HG03442 (cell line): ENCODE measurements around the gene MMUT.
"Not testable (repeated sequence)": the region's sequence is repeated elsewhere in the genome, so short reads cannot be mapped to it uniquely, and the experiment has no call there.

ENCODE experiments used
- ATAC-seq: cut with Tn5 transposase; IDR thresholded peaks from one replicate; pipeline ENCODE4 v1.9.1; 2021; ENCODE audit warnings: mild to moderate bottlenecking, moderate library complexity; ENCODE audit not compliant: unreplicated experiment

MMUT gene

DNA sequence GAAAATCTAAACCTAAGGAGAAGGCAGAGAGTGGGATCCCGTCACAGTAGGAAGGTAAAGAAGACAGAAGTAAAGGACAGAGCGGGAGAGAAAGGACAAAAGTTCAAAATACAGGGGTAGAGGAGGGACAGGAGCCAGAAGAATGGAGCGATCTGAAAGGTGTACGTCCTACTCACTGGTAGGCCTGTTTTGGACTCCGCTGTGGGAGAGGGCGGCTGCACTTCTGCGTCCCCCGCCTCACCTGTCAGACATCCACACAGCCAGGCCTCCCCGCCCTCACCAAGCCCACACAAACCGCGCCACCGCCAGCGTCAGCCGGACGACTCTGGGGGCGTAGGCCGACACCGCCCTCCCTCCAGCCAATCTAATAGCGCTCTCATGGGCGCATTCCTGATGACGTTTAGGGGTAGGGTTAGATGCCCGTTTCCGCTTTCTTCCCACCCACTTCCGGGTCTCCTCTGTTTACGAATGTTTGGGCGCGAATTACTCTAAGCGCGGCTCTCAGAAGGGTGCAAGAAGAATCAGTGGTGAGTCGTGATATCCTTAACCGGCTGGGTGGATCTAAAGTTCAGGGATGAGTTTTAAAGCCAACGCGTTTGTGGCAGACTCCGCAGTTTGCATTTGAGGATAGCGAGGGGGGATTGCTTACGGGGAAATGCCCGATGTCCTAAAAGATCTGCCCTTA lies at the start of gene MMUT, which contains the start of gene CENPQ:
MMUT (minus strand) TSS at position 327 of the 685 bp plus-strand sequence. CDS start 3,787 bp downstream, outside the sequence.
CENPQ (plus strand) TSS at position 444 of the 685 bp plus-strand sequence. CDS start 6,807 bp downstream, outside the sequence.
- peak; percentile 99 for ATAC-seq

DNA sequence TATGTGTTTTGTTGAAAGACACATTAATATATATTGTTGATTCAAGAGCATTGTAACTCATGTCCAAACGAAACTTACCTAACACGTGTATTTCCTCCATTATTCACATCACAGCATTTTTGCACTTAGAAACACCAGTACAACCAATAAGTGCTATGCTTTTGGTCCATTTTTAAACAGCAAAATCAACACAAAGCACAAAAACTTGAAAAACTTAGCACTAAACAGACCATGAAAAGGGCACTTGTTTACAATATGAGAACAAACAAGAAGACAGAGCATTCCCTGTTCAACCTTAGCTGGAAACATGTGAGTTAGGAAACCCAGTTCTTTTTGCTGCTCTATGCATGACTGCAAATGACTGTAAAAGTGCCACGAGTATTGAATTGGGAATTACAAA lies 46.3 kb upstream of the MMUT start:
- ATAC-seq = no peak

DNA sequence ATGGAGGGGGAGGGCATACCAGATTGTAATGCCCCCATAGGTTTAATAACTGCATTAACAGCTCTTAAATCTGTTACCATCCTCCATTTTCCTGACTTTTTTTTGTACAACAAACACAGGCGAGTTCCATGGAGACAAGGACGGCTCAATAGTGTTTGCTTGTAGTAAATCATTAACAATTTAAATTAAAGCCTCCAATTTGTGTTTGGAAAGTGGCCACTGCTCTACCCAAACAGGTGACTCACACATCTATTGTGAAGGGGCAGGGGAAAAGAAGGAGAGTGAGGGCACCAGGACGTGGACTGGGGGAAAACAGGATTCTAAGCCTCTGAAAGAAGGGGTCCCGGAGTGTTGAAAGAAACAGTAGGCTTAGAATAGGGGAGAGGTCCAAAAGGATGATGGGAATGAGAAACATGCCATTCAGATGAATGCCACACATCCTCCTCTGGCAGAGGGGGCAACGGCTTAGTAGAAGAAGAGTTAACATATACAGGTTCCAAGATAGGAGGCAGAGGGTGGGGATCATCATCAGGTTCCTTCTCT lies 43.6 kb upstream of the MMUT start:
- no peak for ATAC-seq

DNA sequence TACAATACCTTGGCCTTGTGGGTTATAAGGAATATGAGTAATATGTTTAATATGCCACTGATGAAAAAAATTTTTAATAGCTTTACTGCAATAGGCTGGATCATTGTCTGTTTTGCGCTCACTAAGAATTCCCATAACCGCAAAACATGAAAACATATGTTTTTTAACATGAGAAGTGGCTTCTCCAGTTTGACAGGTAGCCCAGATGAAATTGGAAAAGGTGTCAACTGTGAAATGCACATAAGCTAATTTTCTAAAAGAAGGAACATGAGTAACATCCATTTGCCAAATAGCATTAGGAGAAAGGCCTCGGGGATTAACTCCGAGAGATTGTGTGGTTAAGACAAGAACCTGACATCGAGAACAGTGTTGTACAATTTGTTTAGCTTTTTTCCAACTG lies 41.6 kb upstream of the MMUT start:
- ATAC-seq = no peak

DNA sequence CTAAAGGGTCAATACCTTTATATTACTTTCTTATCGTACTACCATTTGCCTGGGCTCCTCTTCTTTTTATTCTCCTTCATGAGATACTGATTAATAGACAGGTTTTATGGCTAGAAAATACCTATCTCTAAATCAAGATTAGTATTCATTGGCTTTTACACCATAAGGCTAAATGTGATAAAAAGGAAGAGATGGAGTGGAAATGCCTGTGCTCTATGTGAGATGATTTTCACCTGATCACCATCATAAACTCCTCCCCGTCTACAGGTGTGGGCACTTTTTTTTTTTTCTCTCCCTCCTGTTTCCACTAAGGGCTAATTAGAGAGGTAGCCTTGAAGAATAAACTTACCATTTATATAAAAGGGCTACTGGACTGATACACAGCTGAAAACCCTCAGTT lies 36.6 kb upstream of the MMUT start, which contains the start of gene GLYATL3:
GLYATL3 (plus strand) TSS at position 301 of the 400 bp plus-strand sequence. CDS start 12,068 bp downstream, outside the sequence.
- no peak for ATAC-seq

DNA sequence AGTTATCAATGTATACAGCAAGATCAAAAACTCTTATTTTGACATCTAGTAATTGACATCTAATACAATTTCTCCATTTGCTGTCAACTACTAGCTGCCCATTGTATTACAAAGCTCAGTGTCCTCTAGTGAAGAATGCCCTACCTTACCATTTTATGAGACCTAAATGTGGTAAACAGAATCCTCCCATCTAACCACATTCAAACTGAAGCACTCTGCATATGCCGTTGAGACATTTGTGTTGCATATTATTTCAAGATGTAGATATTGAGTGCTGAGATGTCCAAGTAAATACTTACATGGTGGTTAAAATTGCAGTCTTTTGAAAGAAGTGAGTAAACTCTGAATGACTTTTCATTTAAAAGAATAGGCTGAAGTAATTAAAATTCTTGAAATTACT lies 36.1 kb upstream of the MMUT start:
- ATAC-seq = no peak

DNA sequence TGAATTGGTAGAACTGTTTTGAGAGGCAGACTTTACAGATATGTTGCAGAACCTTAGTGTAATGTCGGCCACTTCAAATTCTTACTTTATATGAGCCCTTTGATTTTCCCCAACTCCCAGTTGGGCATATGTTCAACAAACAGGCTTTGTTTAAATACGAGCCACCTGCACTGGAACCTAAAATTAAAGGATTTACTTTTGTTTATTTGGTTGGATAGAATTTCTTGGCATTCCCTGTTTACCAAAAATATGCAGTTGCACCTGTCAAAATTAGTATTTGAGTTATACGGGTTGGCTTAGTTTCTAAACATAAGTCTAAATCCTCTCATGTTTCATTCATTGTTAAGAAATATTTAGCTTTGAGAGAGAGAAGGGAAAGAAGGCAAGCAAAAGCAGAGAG lies 34.3 kb upstream of the MMUT start:
- no peak for ATAC-seq

DNA sequence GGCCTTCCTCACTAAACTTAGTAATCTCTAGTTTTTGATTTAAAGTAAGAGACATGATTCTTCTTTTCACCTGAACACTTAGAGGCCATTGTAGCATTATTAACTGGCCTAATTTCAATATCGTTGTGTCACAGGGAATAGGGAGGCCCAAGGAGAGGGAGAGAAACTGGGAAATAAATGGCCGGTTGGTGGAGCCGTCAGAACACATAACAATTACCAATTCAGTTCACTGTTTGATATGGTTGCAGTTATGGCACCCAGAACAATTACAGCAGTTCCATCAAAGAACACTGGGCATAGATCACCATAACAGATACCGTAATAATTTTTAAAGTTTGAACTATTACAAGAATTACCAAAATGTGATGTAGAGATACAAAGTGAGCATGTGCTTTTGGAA lies 27.6 kb upstream of the MMUT start:
- ATAC-seq = no peak

DNA sequence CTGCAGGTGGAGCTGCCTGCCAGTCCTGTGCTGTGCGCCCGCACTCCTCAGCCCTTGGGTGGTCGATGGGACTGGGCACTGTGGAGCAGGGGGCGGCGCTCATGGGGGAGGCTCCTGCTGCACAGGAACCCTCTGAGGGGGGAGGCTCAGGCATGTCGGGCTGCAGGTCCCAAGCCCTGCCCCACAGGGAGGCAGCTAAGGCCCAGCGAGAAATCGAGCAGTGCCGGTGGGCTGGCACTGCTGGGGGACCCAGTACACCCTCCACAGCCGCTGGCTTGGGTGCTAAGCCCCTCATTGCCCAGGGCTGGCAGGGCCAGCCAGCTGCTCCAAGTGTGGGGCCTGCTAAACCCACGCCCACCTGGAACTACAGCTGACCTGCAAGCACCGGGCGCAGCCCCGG lies 20.3 kb upstream of the MMUT start:
- ATAC-seq = not testable (repeated sequence)

DNA sequence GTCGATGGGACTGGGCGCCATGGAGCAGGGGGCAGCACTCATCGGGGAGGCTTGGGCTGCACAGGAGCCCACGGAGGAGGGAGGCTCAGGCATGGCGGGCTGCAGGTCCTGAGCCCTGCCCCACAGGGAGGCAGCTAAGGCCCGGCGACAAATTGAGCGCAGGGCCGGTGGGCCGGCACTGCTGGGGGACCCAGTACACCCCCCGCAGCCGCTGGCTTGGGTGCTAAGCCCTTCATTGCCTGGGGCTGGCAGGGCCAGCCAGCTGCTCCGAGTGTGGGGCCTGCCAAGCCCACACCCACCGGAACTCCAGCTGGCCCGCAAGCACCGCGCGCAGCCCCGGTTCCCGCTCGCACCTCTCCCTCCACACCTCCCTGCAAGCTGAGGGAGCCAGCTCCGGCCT lies 18.8 kb upstream of the MMUT start:
- ATAC-seq = not testable (repeated sequence)

DNA sequence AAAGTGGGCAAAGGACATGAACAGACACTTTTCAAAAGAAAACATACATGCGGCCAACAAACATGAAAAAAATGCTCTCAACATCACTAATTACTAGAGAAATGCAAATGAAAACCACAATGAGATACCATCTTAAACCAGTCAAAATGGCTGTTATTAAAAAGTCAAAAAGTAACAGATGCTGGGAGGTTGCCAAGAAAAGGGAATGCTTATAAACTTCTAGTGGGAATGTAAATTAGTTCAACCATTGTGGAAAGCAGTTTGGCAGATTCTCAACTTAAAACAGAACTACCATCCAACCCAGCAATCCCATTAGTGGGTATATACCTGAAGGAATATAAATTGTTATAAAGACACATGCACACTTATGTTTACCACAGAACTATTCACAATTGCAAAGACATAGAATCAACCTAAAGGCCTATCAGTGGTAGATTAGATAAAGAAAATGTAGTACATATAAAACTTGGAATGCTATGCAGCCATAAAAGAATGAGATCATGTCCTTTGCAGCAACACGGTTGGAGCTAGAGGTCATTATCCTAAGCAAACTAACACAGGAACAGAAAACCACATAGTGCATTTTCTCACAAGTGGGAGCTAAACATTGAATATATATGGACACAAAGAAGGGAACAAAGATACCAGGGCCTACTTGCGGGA lies 16.4 kb upstream of the MMUT start:
- ATAC-seq = no peak

DNA sequence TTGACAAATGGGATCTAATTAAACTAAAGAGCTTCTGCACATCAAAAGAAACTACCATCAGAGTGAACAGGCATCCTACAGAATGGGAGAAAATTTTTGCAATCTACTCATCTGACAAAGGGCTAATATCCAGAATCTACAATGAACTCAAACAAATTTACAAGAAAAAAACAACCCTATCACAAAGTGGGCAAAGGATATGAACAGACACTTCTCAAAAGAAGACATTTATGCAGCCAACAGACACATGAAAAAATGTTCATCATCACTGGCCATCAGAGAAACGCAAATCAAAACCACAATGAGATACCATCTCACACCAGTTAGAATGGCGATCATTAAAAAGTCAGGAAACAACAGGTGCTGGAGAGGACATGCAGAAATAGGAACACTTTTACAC lies 13.5 kb upstream of the MMUT start:
- ATAC-seq = not testable (repeated sequence)

DNA sequence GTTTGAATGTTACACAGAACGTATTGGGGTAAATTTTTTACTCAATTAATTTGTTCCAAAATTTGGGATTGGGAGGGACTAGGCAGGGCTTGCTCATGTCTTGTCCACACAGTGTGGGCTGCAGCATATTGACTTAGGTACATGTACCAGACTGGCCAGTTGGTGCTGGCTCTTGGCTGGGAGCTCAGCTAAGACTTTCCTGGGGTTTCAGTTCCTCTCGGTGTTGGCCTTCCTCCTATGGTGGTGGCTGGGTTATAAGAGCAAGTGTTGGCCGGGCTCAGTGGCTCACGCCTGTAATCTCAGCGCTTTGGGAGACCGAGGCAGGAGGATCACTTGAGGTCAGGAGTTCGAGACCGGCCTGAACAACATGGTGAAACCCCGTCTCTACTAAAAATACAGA lies 5.0 kb upstream of the MMUT start:
- ATAC-seq = no peak

DNA sequence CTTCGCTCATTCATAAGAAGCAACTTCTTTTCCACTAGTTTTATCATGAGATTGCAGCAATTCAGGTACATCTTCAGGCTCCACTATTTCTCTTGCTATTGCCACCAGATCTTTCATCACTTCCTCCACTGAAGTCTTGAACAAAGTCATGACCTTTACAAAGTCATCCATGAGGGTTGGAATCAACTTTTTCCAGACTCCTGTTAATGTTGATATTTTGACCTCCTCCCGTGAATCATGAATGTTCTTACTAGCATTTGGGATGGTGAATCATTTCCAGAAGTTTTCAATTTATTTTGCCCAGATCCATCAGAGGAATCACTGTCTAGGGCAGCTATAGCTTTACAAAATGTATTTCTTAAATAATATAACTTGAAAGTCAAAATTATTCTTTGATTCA lies 1.6 kb upstream of the MMUT start:
- ATAC-seq = no peak

DNA sequence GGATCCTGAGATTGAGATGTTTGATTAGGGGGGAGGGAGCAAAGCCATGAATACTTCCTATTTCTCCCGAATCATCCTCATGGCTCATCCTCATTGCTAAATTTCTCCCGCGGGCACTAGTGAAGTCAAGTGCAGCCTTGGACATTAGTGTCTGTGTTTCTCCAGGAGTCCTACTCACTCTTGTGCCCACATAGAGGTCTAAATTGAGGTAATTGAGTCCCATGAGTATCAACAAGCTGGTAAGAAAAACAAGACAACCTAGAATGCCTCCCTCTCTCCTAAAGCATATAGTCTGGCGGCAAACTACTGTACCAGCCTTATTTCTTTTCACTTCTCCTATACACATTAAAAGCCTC lies 537 bp upstream of the MMUT start:
- no peak for ATAC-seq

DNA sequence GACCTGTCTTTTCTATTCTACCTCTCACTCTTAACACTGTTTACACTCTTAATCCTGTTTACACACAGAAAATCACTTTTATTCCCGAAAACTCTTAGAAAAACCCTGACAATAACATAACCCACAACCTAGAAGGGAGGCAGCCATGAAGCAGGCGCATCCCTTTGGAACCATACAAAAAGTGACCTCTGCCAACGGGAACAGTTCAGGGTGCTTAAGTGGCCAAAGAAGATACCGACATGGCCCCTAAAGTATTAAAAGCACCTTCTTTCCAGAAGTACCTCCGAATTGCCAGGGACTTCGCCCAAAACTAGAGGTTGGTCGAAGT lies 490 bp downstream of the MMUT start:
- ATAC-seq = peak; percentile 3

DNA sequence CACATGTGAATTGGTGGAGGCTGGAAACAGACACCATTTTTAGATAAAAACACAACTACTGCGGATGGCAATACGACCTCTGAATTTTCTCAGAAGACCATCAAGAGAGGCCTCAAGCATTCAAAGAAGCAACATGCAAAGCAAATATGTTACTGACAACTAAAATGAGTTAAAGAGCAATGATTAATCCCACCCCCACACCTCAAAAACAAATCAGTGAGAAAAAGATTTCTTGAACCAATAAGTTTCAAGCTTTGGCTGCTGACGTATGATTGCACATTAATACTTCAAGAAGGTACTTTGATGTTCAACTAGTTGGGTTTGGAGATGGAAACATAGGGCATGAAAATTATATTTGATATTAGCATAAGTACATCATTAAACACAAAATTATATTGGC lies 982 bp downstream of the MMUT start:
- no peak for ATAC-seq

DNA sequence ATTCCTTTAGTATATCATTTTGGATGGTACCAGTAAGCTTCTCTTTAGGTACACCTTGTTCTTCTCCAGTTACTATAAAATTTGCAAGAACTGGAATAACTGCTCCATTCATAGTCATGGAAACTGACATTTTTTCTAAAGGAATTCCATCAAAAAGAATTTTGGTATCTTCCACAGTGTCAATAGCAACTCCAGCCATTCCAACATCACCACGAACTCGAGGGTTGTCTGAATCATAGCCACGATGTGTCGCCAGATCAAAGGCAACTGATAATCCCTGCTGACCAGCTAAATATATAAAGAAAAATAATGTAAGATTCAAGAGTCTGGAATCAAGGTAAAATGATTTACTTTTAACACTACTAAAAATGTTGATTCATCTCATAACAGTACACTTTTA lies 5.3 kb downstream of the MMUT start:
- no peak for ATAC-seq

DNA sequence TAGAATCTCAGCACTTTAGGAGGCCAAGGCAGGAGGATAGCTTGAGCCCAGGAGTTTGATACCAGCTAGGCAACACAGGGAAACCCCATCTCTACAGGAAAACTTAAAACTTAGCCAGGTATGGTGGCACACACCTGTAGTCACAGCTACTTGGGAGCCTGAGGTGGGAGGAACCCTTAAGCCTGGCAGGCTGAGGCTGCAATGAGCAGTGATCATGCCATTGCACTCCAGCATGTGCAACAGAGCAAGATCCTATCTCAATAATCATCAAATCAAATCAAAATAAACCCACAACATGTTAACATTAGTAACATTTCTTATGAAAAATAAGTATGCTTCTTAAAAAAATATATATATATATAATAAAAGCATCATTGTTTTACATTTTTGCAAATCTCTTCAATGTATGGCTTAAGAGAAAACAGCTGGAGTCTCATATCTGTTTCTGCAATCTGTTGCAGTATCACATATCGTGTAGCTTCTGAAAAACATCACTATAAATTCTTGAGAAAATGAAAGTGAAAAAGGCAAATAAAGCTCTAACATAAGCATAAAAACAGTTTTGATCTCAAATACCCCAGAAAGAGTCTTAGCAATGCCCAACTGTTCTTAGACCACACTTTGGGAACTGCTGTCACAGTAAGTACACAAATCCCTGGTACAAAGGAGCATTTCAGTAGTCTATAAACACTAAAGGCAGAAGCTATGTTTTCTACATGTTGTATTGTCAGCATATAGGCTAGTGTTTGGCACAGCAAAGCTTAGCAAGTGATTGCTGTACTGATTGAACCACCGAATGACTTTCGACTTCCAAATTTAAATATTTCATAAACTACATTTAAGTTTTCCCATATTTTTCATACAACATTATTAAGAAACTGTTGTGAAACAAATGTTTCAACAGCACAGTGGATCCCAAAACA lies 8.0 kb downstream of the MMUT start:
- ATAC-seq = peak; percentile 78

DNA sequence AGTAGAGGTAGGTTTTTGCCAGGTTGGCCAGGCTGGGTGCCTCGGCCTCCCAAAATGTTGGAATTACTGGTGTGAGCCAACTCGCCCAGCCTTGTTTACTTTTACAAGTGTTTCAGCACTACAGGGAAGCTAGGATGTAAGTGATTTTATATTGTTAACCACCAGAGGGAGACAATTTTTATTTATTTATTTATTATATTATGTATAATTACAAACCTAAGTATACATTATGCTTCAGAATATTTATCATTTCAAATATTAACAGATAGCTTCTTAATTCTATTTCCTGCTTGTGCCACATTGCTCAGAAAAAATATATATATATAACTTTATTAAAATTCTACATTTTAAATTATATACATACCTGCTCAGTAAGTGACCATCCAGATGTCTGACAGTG lies 9.8 kb downstream of the MMUT start:
- no peak for ATAC-seq

DNA sequence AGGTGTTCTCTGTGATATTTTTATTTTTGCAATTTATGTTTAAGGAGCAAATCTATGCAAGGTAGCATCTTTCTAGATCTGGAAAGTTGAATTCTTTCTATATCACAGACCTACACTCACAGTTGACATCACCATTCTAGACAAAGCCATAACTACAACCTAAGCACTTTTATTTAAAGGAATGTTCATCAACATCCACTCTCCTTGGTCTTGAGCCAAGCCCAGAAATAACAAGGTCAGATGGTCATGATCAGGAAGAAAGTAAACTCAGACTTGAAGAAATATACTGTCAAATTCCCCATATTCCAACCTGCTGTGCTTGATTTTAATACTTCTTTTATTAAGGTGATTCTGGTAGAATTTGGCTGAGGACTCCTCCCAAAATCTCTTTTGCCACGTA lies 32.2 kb downstream of the MMUT start:
- no peak for ATAC-seq
